ENCODE data around the gene GORAB. TPM values are rescaled to one million over a fixed set of nuclear protein-coding genes. Genes with fewer than 3 reads are reported as not detected.

Gene GORAB
- total and polyA plus RNA-seq, 10 of the 15 experiments (the other 5 are each of a cell fraction or from before 2014, with no cell fraction given), result 5.5 to 38.6 (median 10.3) TPM

DNA sequence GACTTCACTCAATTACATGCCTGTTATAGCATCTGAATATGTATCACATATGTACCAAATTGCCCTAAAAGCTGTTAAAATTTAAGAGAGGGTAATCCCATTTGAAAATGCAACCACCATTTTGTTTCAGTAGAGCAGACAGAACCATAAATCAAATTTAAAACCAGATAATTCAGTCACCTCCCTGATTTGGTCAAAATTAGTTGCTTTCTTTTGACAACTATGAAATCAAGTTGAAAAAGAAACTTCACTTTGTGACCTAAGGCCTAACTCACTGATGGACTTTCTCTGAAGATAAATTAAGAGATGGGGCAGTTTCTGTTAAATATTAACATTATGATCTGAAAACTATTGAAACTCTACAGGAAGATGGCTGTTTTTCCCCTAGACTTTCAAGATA, 6.7 kb downstream of the GORAB start (continued):
- TF ChIP-seq, protein P1, sequence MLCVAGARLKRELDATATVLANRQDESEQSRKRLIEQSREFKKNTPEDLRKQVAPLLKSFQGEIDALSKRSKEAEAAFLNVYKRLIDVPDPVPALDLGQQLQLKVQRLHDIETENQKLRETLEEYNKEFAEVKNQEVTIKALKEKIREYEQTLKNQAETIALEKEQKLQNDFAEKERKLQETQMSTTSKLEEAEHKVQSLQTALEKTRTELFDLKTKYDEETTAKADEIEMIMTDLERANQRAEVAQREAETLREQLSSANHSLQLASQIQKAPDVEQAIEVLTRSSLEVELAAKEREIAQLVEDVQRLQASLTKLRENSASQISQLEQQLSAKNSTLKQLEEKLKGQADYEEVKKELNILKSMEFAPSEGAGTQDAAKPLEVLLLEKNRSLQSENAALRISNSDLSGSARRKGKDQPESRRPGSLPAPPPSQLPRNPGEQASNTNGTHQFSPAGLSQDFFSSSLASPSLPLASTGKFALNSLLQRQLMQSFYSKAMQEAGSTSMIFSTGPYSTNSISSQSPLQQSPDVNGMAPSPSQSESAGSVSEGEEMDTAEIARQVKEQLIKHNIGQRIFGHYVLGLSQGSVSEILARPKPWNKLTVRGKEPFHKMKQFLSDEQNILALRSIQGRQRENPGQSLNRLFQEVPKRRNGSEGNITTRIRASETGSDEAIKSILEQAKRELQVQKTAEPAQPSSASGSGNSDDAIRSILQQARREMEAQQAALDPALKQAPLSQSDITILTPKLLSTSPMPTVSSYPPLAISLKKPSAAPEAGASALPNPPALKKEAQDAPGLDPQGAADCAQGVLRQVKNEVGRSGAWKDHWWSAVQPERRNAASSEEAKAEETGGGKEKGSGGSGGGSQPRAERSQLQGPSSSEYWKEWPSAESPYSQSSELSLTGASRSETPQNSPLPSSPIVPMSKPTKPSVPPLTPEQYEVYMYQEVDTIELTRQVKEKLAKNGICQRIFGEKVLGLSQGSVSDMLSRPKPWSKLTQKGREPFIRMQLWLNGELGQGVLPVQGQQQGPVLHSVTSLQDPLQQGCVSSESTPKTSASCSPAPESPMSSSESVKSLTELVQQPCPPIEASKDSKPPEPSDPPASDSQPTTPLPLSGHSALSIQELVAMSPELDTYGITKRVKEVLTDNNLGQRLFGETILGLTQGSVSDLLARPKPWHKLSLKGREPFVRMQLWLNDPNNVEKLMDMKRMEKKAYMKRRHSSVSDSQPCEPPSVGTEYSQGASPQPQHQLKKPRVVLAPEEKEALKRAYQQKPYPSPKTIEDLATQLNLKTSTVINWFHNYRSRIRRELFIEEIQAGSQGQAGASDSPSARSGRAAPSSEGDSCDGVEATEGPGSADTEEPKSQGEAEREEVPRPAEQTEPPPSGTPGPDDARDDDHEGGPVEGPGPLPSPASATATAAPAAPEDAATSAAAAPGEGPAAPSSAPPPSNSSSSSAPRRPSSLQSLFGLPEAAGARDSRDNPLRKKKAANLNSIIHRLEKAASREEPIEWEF (IDR thresholded peaks at IDR 0.05; ENCODE audit: insufficient replicate concordance, low read depth, low read length), result peak; percentile 66
- TF ChIP-seq, protein P2, sequence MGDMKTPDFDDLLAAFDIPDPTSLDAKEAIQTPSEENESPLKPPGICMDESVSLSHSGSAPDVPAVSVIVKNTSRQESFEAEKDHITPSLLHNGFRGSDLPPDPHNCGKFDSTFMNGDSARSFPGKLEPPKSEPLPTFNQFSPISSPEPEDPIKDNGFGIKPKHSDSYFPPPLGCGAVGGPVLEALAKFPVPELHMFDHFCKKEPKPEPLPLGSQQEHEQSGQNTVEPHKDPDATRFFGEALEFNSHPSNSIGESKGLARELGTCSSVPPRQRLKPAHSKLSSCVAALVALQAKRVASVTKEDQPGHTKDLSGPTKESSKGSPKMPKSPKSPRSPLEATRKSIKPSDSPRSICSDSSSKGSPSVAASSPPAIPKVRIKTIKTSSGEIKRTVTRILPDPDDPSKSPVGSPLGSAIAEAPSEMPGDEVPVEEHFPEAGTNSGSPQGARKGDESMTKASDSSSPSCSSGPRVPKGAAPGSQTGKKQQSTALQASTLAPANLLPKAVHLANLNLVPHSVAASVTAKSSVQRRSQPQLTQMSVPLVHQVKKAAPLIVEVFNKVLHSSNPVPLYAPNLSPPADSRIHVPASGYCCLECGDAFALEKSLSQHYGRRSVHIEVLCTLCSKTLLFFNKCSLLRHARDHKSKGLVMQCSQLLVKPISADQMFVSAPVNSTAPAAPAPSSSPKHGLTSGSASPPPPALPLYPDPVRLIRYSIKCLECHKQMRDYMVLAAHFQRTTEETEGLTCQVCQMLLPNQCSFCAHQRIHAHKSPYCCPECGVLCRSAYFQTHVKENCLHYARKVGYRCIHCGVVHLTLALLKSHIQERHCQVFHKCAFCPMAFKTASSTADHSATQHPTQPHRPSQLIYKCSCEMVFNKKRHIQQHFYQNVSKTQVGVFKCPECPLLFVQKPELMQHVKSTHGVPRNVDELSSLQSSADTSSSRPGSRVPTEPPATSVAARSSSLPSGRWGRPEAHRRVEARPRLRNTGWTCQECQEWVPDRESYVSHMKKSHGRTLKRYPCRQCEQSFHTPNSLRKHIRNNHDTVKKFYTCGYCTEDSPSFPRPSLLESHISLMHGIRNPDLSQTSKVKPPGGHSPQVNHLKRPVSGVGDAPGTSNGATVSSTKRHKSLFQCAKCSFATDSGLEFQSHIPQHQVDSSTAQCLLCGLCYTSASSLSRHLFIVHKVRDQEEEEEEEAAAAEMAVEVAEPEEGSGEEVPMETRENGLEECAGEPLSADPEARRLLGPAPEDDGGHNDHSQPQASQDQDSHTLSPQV (IDR thresholded peaks at IDR 0.05), result peak; percentile 77; the same call in 1 of the 2 replicates
- TF ChIP-seq JUND (IDR thresholded peaks at IDR 0.05; ENCODE audit: low read depth, low read length), result no peak
- TF ChIP-seq TCF3 (IDR thresholded peaks at IDR 0.05; ENCODE audit: borderline replicate concordance, insufficient read depth, low read depth, low read length), result no peak
- peak; percentile 58; the same call in 1 of the 2 replicates for TF ChIP-seq ZSCAN29 (IDR thresholded peaks at IDR 0.05)
- TF ChIP-seq CREM (IDR thresholded peaks at IDR 0.05; ENCODE audit: low read depth), result no peak
- no peak for TF ChIP-seq RBBP5 (conservative IDR thresholded peaks at IDR 0.05)
- TF ChIP-seq TCF12 (IDR thresholded peaks at IDR 0.05; ENCODE audit: low read depth, low read length), result no peak
- TF ChIP-seq RCOR1 (conservative IDR thresholded peaks at IDR 0.05; ENCODE audit: low read depth, low read length), result no peak
